PFSK-1 (cell line): Measurements from ENCODE around the gene ADCY2.

Source experiments
- FOXP2 ChIP-seq: optimal IDR thresholded peaks from 2 replicates; pipeline ENCODE3; 2011; ENCODE audit warnings: borderline replicate concordance, control low read depth, inconsistent platforms; ENCODE audit not compliant: insufficient read depth; ENCODE audit errors: extremely low read length, extremely low read depth
- POLR2AphosphoS5 ChIP-seq: IDR thresholded peaks from 2 replicates; pipeline ENCODE4 v1.6.1; 2012; ENCODE audit warnings: low read depth, mild to moderate bottlenecking, control low read depth, low read length, moderate library complexity
- SIN3A ChIP-seq: IDR thresholded peaks from 2 replicates; pipeline ENCODE4 v1.6.1; 2012; ENCODE audit warnings: mild to moderate bottlenecking, low read length, moderate library complexity, borderline replicate concordance; ENCODE audit not compliant: insufficient read depth
- TAF1 ChIP-seq: IDR thresholded peaks from 2 replicates; pipeline ENCODE4 v1.6.1; 2012; ENCODE audit warnings: low read length, control low read depth, borderline replicate concordance; ENCODE audit not compliant: insufficient read depth
- TF ChIP-seq, protein P1 (sequence below), 2 experiments: IDR thresholded peaks; 2 replicates each; pipeline versions ENCODE4 v1.6.1 to v1.8.0; 2011 to 2012; ENCODE audit warnings: low read depth in 2 of 2, low read length in 2 of 2, control low read depth in 1 of 2, inconsistent platforms in 1 of 2, mild to moderate bottlenecking in 1 of 2, moderate library complexity in 1 of 2; ENCODE audit not compliant: insufficient read depth in 1 of 2

GRCh38 chr5:7773178-7773577, 377.2 kb downstream of the ADCY2 start:
- TF ChIP-seq POLR2AphosphoS5, result no peak
- no peak for TF ChIP-seq SIN3A
- TF ChIP-seq TAF1, result no peak
- TF ChIP-seq, protein P1, sequence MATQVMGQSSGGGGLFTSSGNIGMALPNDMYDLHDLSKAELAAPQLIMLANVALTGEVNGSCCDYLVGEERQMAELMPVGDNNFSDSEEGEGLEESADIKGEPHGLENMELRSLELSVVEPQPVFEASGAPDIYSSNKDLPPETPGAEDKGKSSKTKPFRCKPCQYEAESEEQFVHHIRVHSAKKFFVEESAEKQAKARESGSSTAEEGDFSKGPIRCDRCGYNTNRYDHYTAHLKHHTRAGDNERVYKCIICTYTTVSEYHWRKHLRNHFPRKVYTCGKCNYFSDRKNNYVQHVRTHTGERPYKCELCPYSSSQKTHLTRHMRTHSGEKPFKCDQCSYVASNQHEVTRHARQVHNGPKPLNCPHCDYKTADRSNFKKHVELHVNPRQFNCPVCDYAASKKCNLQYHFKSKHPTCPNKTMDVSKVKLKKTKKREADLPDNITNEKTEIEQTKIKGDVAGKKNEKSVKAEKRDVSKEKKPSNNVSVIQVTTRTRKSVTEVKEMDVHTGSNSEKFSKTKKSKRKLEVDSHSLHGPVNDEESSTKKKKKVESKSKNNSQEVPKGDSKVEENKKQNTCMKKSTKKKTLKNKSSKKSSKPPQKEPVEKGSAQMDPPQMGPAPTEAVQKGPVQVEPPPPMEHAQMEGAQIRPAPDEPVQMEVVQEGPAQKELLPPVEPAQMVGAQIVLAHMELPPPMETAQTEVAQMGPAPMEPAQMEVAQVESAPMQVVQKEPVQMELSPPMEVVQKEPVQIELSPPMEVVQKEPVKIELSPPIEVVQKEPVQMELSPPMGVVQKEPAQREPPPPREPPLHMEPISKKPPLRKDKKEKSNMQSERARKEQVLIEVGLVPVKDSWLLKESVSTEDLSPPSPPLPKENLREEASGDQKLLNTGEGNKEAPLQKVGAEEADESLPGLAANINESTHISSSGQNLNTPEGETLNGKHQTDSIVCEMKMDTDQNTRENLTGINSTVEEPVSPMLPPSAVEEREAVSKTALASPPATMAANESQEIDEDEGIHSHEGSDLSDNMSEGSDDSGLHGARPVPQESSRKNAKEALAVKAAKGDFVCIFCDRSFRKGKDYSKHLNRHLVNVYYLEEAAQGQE (IDR thresholded peaks at IDR 0.05; ENCODE audit: insufficient read depth in 1 of 2, low read depth in 2 of 2, low read length in 2 of 2), result no peak
- no peak for TF ChIP-seq FOXP2
